Activated T-cell treated with anti-CD3 and anti-CD28 coated beads, Interleukin-2, amount 50 U/mL, for 24 hours (primary cell): ENCODE measurements around the gene TMEM253.
A peak's percentile ranks its signal among the peaks of the same experiment; 100 is the strongest.

Source experiments
- DNase-seq: peaks from one replicate; pipeline ENCODE4 v3.0.0-alpha.2; 2020
- H3K27ac Mint-ChIP-seq: 2 replicates; pipeline ENCODE4 v1.8.0; 2020; ENCODE audit warnings: mild to moderate bottlenecking, mixed read lengths
- H3K27me3 Mint-ChIP-seq: 2 replicates; pipeline ENCODE4 v1.8.0; 2020; ENCODE audit warnings: mixed read lengths
- H3K36me3 Mint-ChIP-seq: 2 replicates; pipeline ENCODE4 v1.8.0; 2020; ENCODE audit warnings: low read depth, mixed read lengths
- H3K4me1 Mint-ChIP-seq: 2 replicates; pipeline ENCODE4 v1.8.0; 2020; ENCODE audit warnings: low read depth, mixed read lengths
- H3K4me3 Mint-ChIP-seq: 2 replicates; pipeline ENCODE4 v1.8.0; 2020; ENCODE audit warnings: mild to moderate bottlenecking, moderate library complexity, mixed read lengths
- H3K9me3 Mint-ChIP-seq: 2 replicates; pipeline ENCODE4 v1.8.0; 2020; ENCODE audit warnings: mixed read lengths

Gene TMEM253

GRCh38 chr14:21066882-21067502, 33.9 kb upstream of the TMEM253 start:
- peaks cover 34% of the 10 kb centered on the region for H3K4me1 Mint-ChIP-seq
- H3K27ac Mint-ChIP-seq = no peak overlapping the region
- no peaks in the 10 kb centered on the region for H3K9me3 Mint-ChIP-seq
- DNase-seq = no peak
- no peak overlapping the region for H3K4me3 Mint-ChIP-seq
- H3K27me3 Mint-ChIP-seq = peaks cover 78% of the 10 kb centered on the region
- no peaks in the 10 kb centered on the region for H3K36me3 Mint-ChIP-seq

GRCh38 chr14:21068521-21069387, 32.1 kb upstream of the TMEM253 start:
- H3K9me3 Mint-ChIP-seq = no peaks in the 10 kb centered on the region
- H3K4me1 Mint-ChIP-seq = peaks cover 36% of the 10 kb centered on the region
- H3K27ac Mint-ChIP-seq = no peak overlapping the region
- peaks cover 78% of the 10 kb centered on the region for H3K27me3 Mint-ChIP-seq
- H3K4me3 Mint-ChIP-seq = peak overlapping the region; percentile 70
- peak; percentile 57 for DNase-seq
- no peaks in the 10 kb centered on the region for H3K36me3 Mint-ChIP-seq

DNA sequence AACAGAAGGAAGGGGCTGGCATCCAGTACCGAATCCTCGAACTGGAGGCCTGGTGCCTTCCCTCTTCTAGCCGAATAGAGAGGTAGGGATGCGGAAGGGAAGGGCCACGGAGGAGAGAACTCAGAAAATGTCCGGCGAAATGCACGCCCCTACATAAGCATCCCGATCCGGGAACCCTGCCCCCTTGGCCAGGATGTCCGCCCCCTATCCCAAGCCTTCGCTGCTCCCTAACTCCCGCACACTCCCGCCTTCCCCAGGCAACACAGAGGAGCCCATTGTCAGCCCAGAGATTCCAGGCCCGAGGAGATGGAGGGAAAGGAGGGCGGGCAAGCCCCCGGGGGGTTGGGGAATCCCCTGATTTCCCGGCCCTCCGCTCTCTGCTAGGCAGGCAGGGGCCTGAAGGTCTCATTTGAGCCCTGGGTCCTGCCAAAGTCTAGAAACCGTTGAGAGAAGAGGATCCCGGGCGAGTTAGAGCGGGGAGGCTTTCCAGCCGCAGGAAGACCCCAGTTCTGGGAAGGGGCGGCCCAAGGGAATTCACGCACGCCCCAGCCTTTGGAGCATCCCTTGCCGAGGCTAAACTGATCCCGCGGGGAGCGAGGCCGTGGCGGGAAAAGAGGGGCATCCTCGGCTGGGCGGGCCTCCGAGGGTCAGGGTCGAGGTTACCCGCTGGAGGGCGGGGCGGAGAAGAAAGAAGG, 31.3 kb upstream of the TMEM253 start:
- Mint-ChIP-seq H3K27ac (no peak overlapping the region), H3K4me1 (peaks cover 36% of the 10 kb centered on the region), H3K9me3 (no peaks in the 10 kb centered on the region), H3K4me3 (peak overlapping the region; percentile 70), H3K27me3 (peaks cover 77% of the 10 kb centered on the region), H3K36me3 (no peaks in the 10 kb centered on the region)
- DNase-seq = no peak

- peak within 1 kb of the TSS; percentile 72 for H3K4me3 Mint-ChIP-seq
- H3K36me3 Mint-ChIP-seq = no peaks in the 10 kb centered on the region
- peaks cover 36% of the 10 kb centered on the region for H3K4me1 Mint-ChIP-seq
- H3K27me3 Mint-ChIP-seq = peaks cover 74% of the 10 kb centered on the region
- no peaks in the 10 kb centered on the region for H3K9me3 Mint-ChIP-seq
- H3K27ac Mint-ChIP-seq = no peak within 1 kb of the TSS
- DNase-seq = peak; percentile 49
These were observed 30.7 kb upstream of the TMEM253 start, which contains the start of gene ARHGEF40 for GRCh38 chr14:21070083-21070609. ARHGEF40 (plus strand) TSS chr14:21070304; CDS start chr14:21070397, 93 bp downstream.

DNA sequence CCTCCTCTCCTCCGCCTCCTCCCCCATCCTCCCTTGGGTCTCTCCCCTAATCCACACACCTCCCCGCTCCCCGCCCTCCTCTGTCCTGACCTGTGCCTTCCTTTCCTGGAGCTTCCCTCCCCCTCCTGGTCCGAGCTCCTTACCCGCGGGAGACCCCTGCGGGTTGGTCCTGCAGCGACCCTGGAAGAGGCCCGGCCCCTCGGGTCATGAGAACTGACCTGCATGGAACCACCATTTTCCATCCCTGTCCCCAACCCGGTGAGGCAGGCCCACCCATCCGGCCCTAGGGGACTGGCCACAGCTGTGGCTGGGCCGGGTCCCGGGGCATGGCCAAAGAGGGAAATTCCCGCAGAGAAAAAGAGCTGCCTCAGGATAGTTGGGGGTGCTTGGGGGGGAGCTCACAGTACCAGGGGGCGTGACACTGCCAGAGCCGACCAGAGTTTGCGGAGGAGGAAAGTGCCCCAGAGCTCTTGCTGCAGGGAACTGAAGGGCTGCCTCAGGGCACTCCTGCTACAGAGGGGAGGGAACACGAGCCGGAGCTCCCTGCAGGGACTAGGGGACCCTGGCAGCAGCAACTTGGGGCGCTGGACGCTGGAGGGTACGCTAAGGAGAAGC, 30.1 kb upstream of the TMEM253 start:
- Mint-ChIP-seq H3K27ac (no peak overlapping the region), H3K36me3 (no peaks in the 10 kb centered on the region), H3K27me3 (peaks cover 70% of the 10 kb centered on the region), H3K9me3 (no peaks in the 10 kb centered on the region), H3K4me1 (peaks cover 36% of the 10 kb centered on the region), H3K4me3 (peak overlapping the region; percentile 72)
- DNase-seq = no peak

GRCh38 chr14:21071225-21072030, 29.4 kb upstream of the TMEM253 start:
- peak; percentile 60 for DNase-seq
- Mint-ChIP-seq H3K4me1 (peaks cover 36% of the 10 kb centered on the region), H3K36me3 (no peaks in the 10 kb centered on the region), H3K27ac (no peak overlapping the region), H3K4me3 (peak overlapping the region; percentile 72), H3K9me3 (no peaks in the 10 kb centered on the region), H3K27me3 (peaks cover 66% of the 10 kb centered on the region)

GRCh38 chr14:21072031-21072473, 28.8 kb upstream of the TMEM253 start:
- H3K27me3 Mint-ChIP-seq = peaks cover 60% of the 10 kb centered on the region
- no peak for DNase-seq

DNA sequence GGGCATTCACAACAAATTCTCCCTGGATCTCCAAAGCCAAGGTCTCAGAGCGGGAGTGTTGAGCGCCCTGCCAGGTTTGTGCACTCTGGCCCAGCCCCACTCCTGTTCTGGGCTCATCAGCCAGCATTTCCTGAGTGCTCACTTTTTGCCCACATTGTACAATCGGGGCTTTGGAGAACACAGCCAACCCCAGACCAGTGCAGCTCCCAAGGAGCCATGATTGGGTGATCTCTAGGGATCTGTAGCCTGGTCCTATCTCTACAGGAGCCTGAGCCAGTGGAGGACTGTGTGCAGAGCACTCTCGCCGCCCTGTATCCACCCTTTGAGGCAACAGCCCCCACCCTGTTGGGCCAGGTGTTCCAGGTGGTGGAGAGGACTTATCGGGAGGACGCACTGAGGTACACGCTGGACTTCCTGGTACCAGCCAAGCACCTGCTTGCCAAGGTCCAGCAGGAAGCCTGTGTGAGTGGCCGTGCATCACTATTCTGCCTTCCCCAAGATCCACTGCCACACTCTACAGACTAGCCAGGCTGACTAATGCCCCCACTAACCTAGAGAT, 28.0 kb upstream of the TMEM253 start:
- peaks cover 36% of the 10 kb centered on the region for H3K4me1 Mint-ChIP-seq
- H3K4me3 Mint-ChIP-seq = no peak overlapping the region
- H3K27ac Mint-ChIP-seq = no peak overlapping the region
- no peaks in the 10 kb centered on the region for H3K36me3 Mint-ChIP-seq
- no peak for DNase-seq
- H3K9me3 Mint-ChIP-seq = no peaks in the 10 kb centered on the region
- peaks cover 52% of the 10 kb centered on the region for H3K27me3 Mint-ChIP-seq

More at GRCh38 chr14:21072031-21072473, 28.8 kb upstream of the TMEM253 start:
- no peaks in the 10 kb centered on the region for H3K36me3 Mint-ChIP-seq
- H3K4me3 Mint-ChIP-seq = peak overlapping the region; percentile 72
- H3K9me3 Mint-ChIP-seq = no peaks in the 10 kb centered on the region
- peaks cover 36% of the 10 kb centered on the region for H3K4me1 Mint-ChIP-seq
- H3K27ac Mint-ChIP-seq = no peak overlapping the region

DNA sequence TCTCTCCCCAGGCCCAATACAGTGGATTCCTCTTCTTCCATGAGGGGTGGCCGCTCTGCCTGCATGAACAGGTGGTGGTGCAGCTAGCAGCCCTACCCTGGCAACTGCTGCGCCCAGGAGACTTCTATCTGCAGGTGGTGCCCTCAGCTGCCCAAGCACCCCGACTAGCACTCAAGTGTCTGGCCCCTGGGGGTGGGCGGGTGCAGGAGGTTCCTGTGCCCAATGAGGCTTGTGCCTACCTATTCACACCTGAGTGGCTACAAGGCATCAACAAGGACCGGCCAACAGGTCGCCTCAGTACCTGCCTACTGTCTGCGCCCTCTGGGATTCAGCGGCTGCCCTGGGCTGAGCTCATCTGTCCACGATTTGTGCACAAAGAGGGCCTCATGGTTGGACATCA, 26.9 kb upstream of the TMEM253 start:
- Mint-ChIP-seq H3K27ac (no peak overlapping the region), H3K36me3 (no peaks in the 10 kb centered on the region)
- DNase-seq = no peak

DNA sequence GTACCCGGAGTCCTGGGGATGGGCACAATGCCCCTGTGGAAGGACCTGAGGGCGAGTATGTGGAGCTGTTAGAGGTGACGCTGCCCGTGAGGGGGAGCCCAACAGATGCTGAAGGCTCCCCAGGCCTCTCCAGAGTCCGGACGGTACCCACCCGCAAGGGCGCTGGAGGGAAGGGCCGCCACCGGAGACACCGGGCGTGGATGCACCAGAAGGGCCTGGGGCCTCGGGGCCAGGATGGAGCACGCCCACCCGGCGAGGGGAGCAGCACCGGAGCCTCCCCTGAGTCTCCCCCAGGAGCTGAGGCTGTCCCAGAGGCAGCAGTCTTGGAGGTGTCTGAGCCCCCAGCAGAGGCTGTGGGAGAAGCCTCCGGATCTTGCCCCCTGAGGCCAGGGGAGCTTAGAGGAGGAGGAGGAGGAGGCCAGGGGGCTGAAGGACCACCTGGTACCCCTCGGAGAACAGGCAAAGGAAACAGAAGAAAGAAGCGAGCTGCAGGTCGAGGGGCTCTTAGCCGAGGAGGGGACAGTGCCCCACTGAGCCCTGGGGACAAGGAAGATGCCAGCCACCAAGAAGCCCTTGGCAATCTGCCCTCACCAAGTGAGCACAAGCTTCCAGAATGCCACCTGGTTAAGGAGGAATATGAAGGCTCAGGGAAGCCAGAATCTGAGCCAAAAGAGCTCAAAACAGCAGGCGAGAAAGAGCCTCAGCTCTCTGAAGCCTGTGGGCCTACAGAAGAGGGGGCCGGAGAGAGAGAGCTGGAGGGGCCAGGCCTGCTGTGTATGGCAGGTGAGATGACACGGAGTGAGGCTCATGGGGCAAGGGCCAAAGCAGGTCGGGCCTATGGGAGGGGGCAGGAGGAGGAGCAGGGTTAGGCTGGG, 26.2 kb upstream of the TMEM253 start:
- Mint-ChIP-seq H3K27ac (no peak overlapping the region), H3K9me3 (no peaks in the 10 kb centered on the region), H3K36me3 (no peaks in the 10 kb centered on the region), H3K27me3 (peaks cover 36% of the 10 kb centered on the region), H3K4me1 (peaks cover 21% of the 10 kb centered on the region), H3K4me3 (no peak overlapping the region)
- no peak for DNase-seq

More for the DNA sequence above, 26.9 kb upstream of the TMEM253 start:
- Mint-ChIP-seq H3K4me3 (no peak overlapping the region), H3K27me3 (peaks cover 43% of the 10 kb centered on the region), H3K9me3 (no peaks in the 10 kb centered on the region), H3K4me1 (peaks cover 28% of the 10 kb centered on the region)

- Mint-ChIP-seq H3K9me3 (no peaks in the 10 kb centered on the region), H3K27me3 (peaks cover 27% of the 10 kb centered on the region), H3K36me3 (no peaks in the 10 kb centered on the region), H3K4me3 (no peak overlapping the region), H3K4me1 (peaks cover 13% of the 10 kb centered on the region), H3K27ac (no peak overlapping the region)
- no peak for DNase-seq
These were observed 25.0 kb upstream of the TMEM253 start for GRCh38 chr14:21075719-21076437.

GRCh38 chr14:21077672-21078071, 23.2 kb upstream of the TMEM253 start:
- Mint-ChIP-seq H3K27me3 (peaks cover 9% of the 10 kb centered on the region), H3K9me3 (no peaks in the 10 kb centered on the region), H3K36me3 (no peaks in the 10 kb centered on the region), H3K4me1 (no peaks in the 10 kb centered on the region), H3K4me3 (no peak overlapping the region), H3K27ac (no peak overlapping the region)
- DNase-seq = no peak
